Coronary artery (tissue), 2 donors: Measurements from ENCODE around the gene AATK.

Experiments used
- DNase-seq: peaks from one replicate; pipeline ENCODE4 v3.0.0-alpha.2; 2017; ENCODE audit warnings: low spot score
- H3K27ac ChIP-seq, 2 donors: fragments of 200-600 bp; sonication (generic); one replicate each; pipeline ENCODE4 v1.5.1; 2016 to 2019
- H3K4me3 ChIP-seq: fragments of 200-600 bp; sonication (generic); 2 replicates; pipeline ENCODE4 v1.5.1; 2016; ENCODE audit warnings: mild to moderate bottlenecking, moderate library complexity
- CTCF ChIP-seq: fragments of 200-600 bp; sonication (generic); IDR thresholded peaks from one replicate; pipeline ENCODE4 v1.5.1; 2019; ENCODE audit warnings: antibody characterized with exemption

Gene AATK

DNA sequence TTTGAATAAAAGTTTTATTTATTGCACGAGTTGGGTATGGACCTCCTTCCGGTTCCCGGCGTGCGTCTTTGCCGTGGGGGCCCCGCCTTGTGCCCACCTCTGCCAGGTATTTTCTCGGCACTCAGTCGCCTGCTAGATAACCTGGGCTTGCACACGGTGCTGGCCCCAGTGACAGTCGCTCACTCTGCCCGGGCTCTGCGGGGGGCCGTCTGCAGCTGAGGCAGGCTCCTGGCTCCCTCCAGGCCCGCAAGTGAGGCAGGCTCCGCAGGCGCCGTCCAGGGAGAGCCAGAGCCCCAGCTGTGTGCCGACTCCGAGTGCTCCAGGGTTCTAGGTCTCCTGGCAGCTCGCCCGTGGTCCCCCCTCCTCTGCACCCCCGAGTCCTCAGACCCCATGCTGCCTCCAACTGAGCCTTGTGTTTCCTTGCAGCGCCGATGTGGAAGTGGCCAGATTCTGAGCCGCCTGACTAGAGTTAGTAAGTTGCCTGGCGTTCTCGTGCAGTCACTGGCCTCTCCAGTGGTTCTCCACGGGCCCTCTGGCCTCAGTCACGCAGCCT is 55.5 kb downstream of the AATK start:
- no peak for DNase-seq
- no peak overlapping the region for H3K4me3 ChIP-seq
- TF ChIP-seq CTCF, result no peak
- no peak overlapping the region for H3K27ac ChIP-seq

GRCh38 chr17:81109957-81110356 is 56.1 kb downstream of the AATK start:
- no peak overlapping the region for H3K4me3 ChIP-seq
- H3K27ac ChIP-seq, result no peak overlapping the region
- no peak for DNase-seq
- TF ChIP-seq CTCF, result no peak

DNA sequence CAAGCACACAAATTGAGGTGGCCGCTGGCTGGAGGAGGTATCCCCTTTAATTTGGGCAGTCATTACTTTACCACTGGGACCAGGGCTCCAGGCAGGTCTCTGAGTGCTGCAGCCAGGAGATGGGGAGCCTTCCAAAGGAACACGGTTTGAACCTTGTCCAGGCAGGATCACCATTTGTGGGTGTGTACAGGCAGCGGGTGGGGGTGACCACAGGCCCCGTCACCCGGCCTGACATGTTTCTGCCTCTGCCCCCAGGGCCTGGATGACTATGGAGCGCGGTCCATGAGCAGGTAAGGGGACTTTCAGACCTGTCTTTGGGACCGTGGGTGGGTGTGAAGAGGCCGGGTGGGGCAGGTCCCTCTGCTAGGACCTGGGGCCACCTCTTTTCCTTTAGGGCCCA is 57.8 kb downstream of the AATK start:
- no peak overlapping the region for H3K27ac ChIP-seq
- H3K4me3 ChIP-seq, result no peak overlapping the region
- no peak for TF ChIP-seq CTCF
- no peak for DNase-seq

- no peak overlapping the region for H3K4me3 ChIP-seq
- no peak for TF ChIP-seq CTCF
- H3K27ac ChIP-seq, result no peak overlapping the region
- DNase-seq, result no peak
Observed at GRCh38 chr17:81106716-81107115, 59.3 kb downstream of the AATK start.

- no peak overlapping the region for H3K27ac ChIP-seq
- TF ChIP-seq CTCF, result no peak
- H3K4me3 ChIP-seq, result no peak overlapping the region
Observed at GRCh38 chr17:81103379-81103778, 62.6 kb downstream of the AATK start.

GRCh38 chr17:81102869-81103268 is 63.2 kb downstream of the AATK start:
- no peak overlapping the region for H3K4me3 ChIP-seq
- TF ChIP-seq CTCF, result no peak
- no peak overlapping the region for H3K27ac ChIP-seq
- DNase-seq, result no peak

More at GRCh38 chr17:81103379-81103778, 62.6 kb downstream of the AATK start:
- no peak for DNase-seq

- H3K4me3 ChIP-seq, result no peak overlapping the region
- DNase-seq, result no peak
- H3K27ac ChIP-seq, result no peak overlapping the region
- TF ChIP-seq CTCF, result no peak
Observed at GRCh38 chr17:81102352-81102751, 63.7 kb downstream of the AATK start.
